IPS-20b (cell line): ENCODE data around the gene ABLIM3.

Experiments
- H3K27ac ChIP-seq: one replicate; pipeline ENCODE4 v1.5.1; 2013; ENCODE audit warnings: low read length
- H3K27me3 ChIP-seq: 2 replicates; pipeline ENCODE4 v1.6.1; 2013; ENCODE audit warnings: mild to moderate bottlenecking, low read length, inconsistent platforms; ENCODE audit not compliant: insufficient read depth
- H3K36me3 ChIP-seq: 2 replicates; pipeline ENCODE4 v1.6.1; 2013; ENCODE audit warnings: low read depth, mild to moderate bottlenecking, inconsistent platforms, low read length, moderate library complexity; ENCODE audit not compliant: insufficient read depth
- H3K4me1 ChIP-seq: 2 replicates; pipeline ENCODE4 v1.6.1; 2013; ENCODE audit warnings: mild to moderate bottlenecking, control low read depth, inconsistent platforms, low read length, moderate library complexity; ENCODE audit not compliant: insufficient read depth
- H3K4me3 ChIP-seq: 2 replicates; pipeline ENCODE4 v1.5.1; 2013; ENCODE audit warnings: mild to moderate bottlenecking, low read length, inconsistent platforms
- H3K9ac ChIP-seq: 2 replicates; pipeline ENCODE4 v1.6.1; 2013; ENCODE audit warnings: low read depth, mild to moderate bottlenecking, inconsistent platforms, low read length, moderate library complexity
- H3K9me3 ChIP-seq: 2 replicates; pipeline ENCODE4 v1.6.1; 2013; ENCODE audit warnings: mild to moderate bottlenecking, low read depth, low read length, inconsistent platforms; ENCODE audit not compliant: insufficient read depth

Gene ABLIM3

GRCh38 chr5:149254506-149254905, 113.2 kb downstream of the ABLIM3 start:
- Histone ChIP-seq H3K4me1 (no peaks in the 10 kb centered on the region), H3K4me3 (no peak overlapping the region), H3K27ac (no peak overlapping the region), H3K27me3 (no peaks in the 10 kb centered on the region; the same call in 1 of the 2 replicates), H3K9ac (no peak overlapping the region), H3K9me3 (no peaks in the 10 kb centered on the region), H3K36me3 (no peaks in the 10 kb centered on the region)

DNA sequence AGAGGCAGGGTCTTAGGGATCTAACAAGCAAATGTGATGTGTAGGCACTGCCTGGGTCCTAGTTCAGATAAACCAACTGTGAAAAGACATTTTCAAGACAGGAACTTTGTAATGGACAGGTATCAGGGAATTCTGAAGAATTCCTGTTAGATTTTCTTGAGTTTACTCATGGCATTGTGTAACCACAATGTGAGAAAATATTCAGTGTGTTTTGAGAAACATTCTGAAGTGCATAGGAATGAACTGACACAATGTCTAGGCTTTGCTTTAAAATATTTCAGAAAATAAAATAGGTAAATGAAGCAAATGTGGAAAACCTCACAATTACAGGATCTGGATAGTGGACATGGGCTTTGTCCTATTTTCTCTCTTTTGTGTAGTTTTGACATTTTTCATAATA, 115.2 kb downstream of the ABLIM3 start:
- Histone ChIP-seq H3K4me1 (no peaks in the 10 kb centered on the region), H3K27ac (no peak overlapping the region), H3K4me3 (no peak overlapping the region), H3K9me3 (no peaks in the 10 kb centered on the region), H3K27me3 (peaks cover 8% of the 10 kb centered on the region; the same call in 1 of the 2 replicates), H3K36me3 (no peaks in the 10 kb centered on the region), H3K9ac (no peak overlapping the region)

DNA sequence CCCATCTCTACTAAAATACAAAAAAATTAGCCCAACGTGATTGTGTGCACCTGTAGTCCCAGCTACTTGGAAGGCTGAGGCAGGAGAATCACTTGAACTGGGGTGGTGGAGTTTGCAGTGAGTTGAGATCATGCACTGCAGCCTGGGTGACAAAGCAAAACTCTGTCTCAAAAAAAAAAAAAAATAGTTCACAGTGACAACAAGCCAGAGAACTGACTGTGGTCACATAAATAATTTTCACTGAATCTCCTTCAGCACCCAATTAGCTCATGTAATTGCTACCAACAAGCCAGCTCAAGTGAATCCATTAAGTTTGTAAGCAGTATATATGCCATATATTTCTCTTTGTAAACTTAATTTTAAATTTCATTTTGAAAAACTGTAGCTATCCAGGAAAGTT, 115.8 kb downstream of the ABLIM3 start:
- H3K27me3 ChIP-seq: peaks cover 15% of the 10 kb centered on the region; the same call in 1 of the 2 replicates
- no peaks in the 10 kb centered on the region for H3K4me1 ChIP-seq
- H3K27ac ChIP-seq: no peak overlapping the region
- no peaks in the 10 kb centered on the region for H3K36me3 ChIP-seq
- H3K4me3 ChIP-seq: no peak overlapping the region
- no peak overlapping the region for H3K9ac ChIP-seq
- no peaks in the 10 kb centered on the region for H3K9me3 ChIP-seq

DNA sequence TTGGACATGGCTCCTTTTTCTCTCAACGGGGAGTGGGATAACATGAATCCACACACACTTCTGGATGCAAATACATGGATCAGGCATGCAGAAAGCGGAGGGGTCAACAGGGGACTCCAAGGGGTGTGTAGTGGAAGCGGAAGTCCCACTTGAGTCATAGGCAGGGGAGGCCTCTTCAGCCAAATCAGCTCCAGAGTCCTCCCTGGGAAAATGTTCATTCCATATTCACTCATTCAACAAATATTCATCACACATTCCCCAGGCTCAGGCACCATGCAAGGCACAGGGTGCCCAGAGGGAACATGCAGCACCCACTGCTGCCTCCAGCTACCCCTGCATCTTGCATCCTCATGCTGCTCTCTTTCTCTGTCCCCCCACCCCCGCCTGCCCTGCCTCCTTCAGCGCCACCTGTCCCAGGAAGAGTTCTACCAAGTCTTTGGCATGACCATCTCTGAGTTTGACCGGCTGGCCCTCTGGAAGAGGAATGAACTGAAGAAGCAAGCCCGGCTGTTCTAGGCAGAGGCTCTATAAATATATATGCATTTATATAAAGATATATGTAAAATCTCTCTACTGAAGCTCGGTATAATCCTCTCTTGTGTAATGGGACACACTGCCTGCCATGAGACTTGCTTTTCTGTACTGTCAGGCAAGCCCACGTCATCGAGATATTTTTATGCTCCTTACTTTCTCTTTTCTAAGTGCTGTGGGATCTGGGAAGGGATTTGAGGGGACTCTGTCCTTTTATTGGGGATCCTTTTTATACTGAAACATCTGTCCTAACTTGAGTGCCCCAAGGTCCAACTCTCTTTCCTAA, 116.8 kb downstream of the ABLIM3 start:
- Histone ChIP-seq H3K9ac (no peak overlapping the region), H3K27me3 (peaks cover 21% of the 10 kb centered on the region; the same call in 1 of the 2 replicates), H3K36me3 (no peaks in the 10 kb centered on the region), H3K9me3 (no peaks in the 10 kb centered on the region), H3K27ac (no peak overlapping the region), H3K4me1 (no peaks in the 10 kb centered on the region), H3K4me3 (no peak overlapping the region)

DNA sequence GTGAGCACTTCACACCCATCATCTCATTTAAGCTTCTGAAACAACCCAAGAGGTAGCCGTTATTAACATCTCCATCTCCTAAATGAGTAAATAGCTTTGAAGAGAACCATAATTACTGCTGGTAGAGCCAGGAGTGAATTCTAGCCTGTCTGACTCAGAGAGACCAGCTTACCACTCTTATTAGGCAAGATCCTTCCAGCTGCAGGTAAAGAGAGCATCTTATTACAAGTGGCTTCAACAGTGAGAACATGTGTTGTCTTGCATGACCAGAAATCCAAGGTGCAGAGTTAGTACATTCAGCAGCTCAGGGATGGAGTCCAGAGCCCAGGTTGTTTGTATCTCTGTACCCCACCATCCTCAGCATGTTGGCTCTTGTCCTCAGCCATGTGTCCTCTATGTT, 119.5 kb downstream of the ABLIM3 start:
- H3K27me3 ChIP-seq: peaks cover 42% of the 10 kb centered on the region
- H3K9ac ChIP-seq: no peak overlapping the region
- H3K4me1 ChIP-seq: no peaks in the 10 kb centered on the region; the same call in 1 of the 2 replicates
- no peak overlapping the region for H3K27ac ChIP-seq
- no peaks in the 10 kb centered on the region for H3K9me3 ChIP-seq
- no peak overlapping the region for H3K4me3 ChIP-seq
- no peaks in the 10 kb centered on the region for H3K36me3 ChIP-seq

GRCh38 chr5:149261246-149261645, 120.0 kb downstream of the ABLIM3 start:
- H3K9me3 ChIP-seq: no peaks in the 10 kb centered on the region
- peaks cover 42% of the 10 kb centered on the region for H3K27me3 ChIP-seq
- H3K27ac ChIP-seq: no peak overlapping the region
- H3K9ac ChIP-seq: no peak overlapping the region
- no peak overlapping the region for H3K4me3 ChIP-seq
- H3K4me1 ChIP-seq: no peaks in the 10 kb centered on the region; the same call in 1 of the 2 replicates
- no peaks in the 10 kb centered on the region for H3K36me3 ChIP-seq

- Histone ChIP-seq H3K4me1 (no peaks in the 10 kb centered on the region; the same call in 1 of the 2 replicates), H3K36me3 (no peaks in the 10 kb centered on the region), H3K9me3 (no peaks in the 10 kb centered on the region), H3K27ac (no peak overlapping the region), H3K4me3 (no peak overlapping the region), H3K9ac (no peak overlapping the region), H3K27me3 (peaks cover 42% of the 10 kb centered on the region)
Measured at GRCh38 chr5:149262315-149262714, 121.0 kb downstream of the ABLIM3 start.

DNA sequence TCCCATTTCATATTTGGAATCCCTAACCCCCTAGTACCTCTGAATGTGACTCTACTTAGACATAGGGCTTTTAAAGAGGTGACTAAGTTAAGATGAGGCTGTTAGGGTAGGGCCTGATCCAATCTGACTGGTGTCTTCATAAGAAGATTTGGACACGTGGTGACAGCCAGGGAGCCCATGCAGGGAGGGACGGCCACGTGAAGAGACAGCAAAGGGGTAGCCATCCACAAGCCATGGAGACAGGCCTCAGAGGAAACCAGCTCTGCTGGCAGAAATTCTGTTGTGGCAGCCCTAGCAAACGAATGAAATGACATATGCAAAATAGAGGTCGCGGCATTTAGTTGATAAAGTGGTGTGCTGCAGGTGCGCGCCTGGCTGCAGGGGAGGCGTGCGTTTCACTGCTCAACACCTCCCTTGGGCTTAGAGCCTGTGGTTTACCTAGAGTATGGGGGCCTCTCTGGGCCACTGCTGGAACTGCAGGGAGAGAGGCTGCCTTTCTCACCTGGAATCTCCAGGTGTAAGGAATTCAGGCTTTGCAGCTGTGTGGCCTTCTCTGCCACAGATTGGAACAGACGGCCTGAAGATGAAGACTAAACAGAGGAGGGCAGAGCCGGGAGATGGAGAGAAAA, 123.3 kb downstream of the ABLIM3 start:
- Histone ChIP-seq H3K9me3 (no peaks in the 10 kb centered on the region), H3K9ac (no peak overlapping the region), H3K27me3 (peaks cover 42% of the 10 kb centered on the region), H3K36me3 (no peaks in the 10 kb centered on the region), H3K4me1 (no peaks in the 10 kb centered on the region; the same call in 1 of the 2 replicates), H3K27ac (no peak overlapping the region), H3K4me3 (peak overlapping the region; percentile 27; the same call in 1 of the 2 replicates)

- no peaks in the 10 kb centered on the region for H3K9me3 ChIP-seq
- no peak overlapping the region for H3K27ac ChIP-seq
- H3K4me1 ChIP-seq: no peaks in the 10 kb centered on the region; the same call in 1 of the 2 replicates
- no peaks in the 10 kb centered on the region for H3K36me3 ChIP-seq
- no peak overlapping the region for H3K9ac ChIP-seq
- H3K27me3 ChIP-seq: peaks cover 45% of the 10 kb centered on the region
- no peak overlapping the region for H3K4me3 ChIP-seq
Measured at GRCh38 chr5:149265068-149265465, 123.8 kb downstream of the ABLIM3 start.

DNA sequence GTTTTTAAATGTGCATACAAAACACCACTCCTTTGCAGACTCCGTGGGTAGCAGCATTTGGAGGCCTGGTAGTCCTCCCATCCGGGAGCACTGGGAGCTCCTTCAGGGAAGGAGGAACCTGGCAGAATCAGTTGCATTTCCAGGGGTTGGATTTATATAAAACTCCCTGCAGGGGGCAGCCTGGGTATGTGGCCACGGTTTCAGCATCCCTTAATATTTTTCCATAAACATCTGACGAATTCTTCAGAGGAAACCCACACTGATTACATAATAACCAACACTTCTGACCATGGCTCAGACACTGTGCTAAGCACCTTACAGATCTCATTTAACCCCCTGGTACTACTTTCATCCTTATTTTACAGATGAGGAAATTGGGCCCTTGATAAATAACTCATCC, 124.3 kb downstream of the ABLIM3 start:
- no peak overlapping the region for H3K27ac ChIP-seq
- no peak overlapping the region for H3K4me3 ChIP-seq
- no peaks in the 10 kb centered on the region; the same call in 1 of the 2 replicates for H3K4me1 ChIP-seq
- H3K36me3 ChIP-seq: no peaks in the 10 kb centered on the region
- no peak overlapping the region for H3K9ac ChIP-seq
- peaks cover 50% of the 10 kb centered on the region for H3K27me3 ChIP-seq
- H3K9me3 ChIP-seq: no peaks in the 10 kb centered on the region

GRCh38 chr5:149267241-149267973, 126.1 kb downstream of the ABLIM3 start:
- Histone ChIP-seq H3K9me3 (no peaks in the 10 kb centered on the region), H3K27me3 (peaks cover 49% of the 10 kb centered on the region), H3K36me3 (no peaks in the 10 kb centered on the region), H3K4me3 (no peak overlapping the region), H3K27ac (no peak overlapping the region), H3K4me1 (no peaks in the 10 kb centered on the region; the same call in 1 of the 2 replicates), H3K9ac (no peak overlapping the region)
